ENCODE results near the gene RBMS3.
A peak's percentile ranks its signal among the peaks of the same experiment; 100 is the strongest.

Gene RBMS3

DNA sequence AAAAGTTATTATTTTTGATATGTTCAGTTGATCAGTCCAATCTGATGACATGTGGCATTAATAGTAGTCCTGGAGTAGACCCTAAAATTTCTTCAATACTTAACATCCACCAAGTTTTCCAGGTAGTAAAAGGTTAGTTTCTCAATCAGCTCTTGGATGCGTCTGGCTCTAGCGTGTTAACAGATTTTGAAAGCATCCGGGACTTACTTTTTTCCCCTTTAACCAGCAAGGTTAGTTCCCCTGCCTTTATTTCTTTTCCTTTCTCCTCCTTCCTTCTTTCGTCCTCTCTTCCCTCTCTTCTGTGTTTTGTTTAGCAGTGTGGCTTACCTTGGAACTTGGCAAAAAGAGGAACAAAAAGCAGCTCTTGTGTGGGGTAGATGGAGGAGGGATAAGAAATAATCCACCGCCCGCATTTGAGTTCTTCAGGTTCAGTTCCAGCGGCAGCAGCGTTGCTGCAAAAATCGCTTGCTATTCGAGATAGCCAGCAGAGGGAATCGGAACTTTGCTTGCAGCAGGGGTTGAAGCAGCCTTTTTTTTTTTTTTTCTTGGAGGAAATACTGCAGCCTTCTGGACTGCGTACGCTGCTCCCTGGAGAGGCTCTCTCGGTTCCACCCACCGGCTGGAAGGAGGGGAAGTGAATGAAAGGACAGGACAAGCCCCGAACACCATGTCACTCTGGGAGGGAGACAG lies at the start of gene RBMS3:
TSS of gene RBMS3 (plus strand) at position 668 of the 690 bp plus-strand sequence.
- peak; percentile 88 for DNase-seq (ENCODE audit: low read depth)

DNA sequence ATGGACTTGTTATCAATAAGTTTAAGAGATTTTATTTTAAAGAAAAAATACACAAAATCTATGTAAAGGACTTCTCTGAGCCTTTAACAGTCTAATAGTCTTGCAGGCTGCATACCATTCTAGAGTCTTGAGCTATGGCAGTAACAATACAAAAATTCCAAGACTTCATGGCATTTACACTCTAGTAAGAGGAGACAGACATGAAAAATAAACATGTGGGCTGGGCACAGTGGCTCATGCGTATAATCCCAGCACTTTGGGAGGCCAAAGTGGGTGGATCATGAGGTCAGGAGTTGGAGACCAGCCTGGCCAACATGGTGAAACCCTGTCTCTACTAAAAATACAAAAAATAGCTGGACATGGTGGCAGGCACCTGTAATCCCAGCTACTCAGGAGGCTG lies 47.7 kb upstream of the RBMS3 start:
- DNase-seq (ENCODE audit: low read depth): peak; percentile 75

DNA sequence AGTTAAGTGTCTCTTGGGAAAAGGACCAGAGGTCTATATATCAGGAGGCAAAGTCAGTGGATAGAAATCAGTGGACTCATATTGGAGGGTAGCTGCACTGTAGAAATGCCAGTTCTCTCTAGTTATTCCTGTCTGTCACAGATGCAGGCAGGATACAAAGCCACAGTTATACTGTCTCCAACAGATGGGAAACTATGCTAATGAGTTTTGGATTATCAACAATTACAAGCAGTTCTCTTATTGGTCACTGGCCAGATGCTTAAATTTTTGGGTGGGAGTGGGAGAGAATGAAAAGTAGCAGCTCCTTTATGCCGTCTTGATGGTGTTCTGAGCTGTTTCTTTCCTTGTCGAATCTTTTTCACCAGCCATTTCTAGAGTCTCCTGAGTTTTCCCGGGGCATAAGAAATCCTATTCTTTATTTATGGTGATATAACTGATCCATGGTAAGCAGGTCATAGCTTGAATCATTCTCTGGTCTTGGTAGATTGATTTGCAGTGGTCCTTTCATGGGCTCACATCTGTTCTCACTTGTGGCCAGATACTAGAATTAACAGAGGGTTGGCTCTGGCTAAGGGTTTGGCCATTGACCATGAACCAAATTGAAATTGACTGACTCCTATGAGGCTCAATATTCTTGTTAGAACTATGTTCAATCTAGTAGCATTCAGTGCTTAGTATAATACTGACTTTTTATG lies 44.6 kb upstream of the RBMS3 start:
- DNase-seq (ENCODE audit: low read depth): no peak

DNA sequence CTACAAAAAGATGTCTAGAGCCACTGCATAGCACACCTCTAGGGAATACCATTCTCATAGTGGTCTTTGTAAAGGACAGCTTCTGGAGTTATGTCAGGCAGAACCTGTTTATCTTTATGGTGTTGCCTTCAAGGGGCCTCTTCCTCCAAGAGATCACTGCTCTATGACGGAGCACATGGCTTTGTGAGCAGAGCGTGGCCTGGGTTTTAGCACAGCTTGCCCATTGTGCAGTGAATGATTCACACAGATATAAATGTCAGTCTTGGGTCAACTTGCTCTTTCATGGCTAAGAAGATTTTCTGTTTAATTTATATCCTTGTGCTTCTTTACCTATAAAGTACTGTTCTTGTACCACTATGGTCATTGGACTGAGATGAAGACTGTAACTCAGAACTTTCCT lies 41.5 kb upstream of the RBMS3 start:
- DNase-seq (ENCODE audit: low read depth): no peak

DNA sequence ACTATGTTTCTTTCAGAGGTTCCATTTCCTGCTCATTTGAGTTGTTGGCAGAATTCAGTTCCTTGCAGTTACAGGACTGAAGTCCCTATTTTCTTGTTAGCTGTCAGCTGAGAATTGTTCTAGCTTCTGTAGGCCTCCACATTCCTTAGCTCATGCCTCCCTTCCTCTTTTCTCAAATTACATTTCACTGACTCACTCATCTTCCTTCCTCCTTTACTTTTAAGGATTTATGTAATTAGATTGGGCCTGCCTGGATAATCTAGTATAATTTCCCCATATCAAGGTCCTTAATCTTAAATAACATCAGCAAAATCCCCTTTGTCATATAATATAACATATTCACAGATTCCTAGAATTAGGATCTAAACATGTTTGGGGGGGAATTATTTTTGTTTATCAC lies 40.6 kb upstream of the RBMS3 start:
- no peak for DNase-seq (ENCODE audit: low read depth)

DNA sequence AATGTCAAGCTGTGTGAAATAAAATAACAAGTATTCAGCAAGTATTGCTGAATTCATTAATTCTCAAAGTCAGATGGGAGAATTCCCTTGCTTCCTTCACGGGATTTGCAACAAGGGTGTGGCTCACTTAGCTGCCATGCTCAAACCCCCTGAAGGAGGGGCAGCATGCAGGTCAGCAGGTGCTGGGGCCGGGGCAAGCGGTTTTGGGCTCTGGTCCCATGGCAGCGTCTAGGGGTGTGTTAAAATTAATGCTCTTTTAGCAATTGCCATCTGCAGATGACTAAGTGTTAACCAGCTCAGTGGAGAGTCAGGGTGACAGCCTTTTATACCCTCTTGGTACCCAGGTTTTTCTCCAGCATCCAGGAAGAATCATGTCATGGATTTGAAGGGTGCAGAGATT lies 40.0 kb upstream of the RBMS3 start:
- no peak for DNase-seq (ENCODE audit: low read depth)

DNA sequence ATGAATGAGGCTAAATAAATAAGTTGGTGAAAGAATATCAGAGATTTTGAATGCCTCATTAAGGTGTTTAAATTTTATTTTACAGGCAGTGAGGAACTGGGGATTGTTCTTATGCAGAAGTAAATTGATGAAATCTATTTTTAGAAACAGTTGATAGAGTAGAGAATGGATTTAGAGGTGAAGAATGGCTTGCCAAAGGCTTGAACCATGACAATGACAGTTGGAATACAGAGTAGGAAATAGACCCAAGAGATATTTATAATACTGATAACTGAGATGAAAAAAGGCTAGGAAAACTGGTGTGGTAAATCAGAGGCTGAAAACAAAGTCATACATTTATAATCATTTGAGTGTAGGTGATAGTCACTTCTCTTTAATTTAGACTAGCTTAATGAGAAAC lies 39.0 kb upstream of the RBMS3 start:
- DNase-seq (ENCODE audit: low read depth): no peak

DNA sequence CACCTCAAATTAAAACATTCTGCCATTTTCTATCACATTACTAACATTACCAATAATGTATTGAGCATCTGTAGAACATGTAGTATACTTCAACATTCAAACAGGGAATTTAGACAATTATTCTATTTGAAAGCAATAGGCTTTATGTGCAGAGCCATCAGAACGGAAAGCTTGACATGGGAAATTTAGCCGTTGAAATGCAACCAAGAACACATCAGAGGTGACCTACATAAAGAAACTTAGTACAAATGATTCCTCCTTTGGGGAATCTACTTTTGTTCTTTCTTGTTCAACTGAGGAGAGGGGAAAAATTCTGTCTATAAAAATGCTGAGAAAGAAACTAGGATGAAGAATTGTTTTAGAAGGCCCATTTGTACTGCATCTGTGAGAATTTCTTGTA lies 38.6 kb upstream of the RBMS3 start:
- no peak for DNase-seq (ENCODE audit: low read depth)

DNA sequence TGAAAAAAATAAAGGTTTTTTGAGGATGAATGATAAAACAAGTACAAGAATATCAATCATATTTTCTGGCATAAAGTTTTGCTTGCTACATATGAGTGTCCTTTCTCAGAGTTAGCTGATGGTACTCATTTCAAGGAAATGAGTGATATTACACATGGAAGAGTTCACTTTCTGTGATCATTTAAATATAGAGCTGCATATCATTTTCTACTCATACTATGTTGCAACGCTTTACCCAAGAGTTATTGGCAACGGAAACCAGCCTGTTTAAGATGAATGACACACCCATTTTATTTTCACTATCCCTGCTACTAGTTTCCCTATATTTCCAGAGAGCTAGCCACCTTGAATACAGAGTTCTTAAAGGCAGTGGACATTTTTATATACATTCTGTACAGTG lies 35.4 kb upstream of the RBMS3 start:
- no peak for DNase-seq (ENCODE audit: low read depth)

DNA sequence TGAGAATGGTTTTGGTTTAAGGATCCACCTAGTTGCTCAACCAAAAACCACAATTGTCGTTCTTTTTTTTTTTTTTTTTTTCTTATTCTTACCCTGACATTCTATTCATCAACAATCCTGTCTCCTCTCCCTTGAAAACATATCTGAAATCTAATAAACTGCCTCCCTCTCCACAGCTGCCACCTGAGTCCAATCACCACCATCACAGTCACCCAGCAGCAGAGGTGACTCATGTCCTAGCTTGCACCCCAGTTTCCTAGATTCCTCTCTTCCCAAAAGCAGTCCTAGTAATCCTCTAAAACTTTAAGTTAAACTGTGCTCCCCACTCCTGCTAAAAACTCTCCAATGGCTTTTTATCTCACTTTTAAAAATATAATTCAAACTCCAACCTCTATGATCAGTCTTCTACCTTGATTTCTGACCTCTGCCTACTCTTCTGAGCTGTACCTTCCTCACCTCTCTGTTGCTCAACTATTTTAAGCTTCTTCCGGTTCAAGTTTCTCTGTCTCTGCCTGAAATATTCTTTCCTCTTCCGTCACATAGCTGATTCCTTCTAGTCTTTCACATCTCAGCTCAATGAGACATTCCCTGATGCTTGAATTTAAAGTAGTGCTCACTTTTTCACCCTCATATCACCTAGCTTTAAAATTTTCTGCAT lies 33.7 kb upstream of the RBMS3 start:
- no peak for DNase-seq (ENCODE audit: low read depth)

DNA sequence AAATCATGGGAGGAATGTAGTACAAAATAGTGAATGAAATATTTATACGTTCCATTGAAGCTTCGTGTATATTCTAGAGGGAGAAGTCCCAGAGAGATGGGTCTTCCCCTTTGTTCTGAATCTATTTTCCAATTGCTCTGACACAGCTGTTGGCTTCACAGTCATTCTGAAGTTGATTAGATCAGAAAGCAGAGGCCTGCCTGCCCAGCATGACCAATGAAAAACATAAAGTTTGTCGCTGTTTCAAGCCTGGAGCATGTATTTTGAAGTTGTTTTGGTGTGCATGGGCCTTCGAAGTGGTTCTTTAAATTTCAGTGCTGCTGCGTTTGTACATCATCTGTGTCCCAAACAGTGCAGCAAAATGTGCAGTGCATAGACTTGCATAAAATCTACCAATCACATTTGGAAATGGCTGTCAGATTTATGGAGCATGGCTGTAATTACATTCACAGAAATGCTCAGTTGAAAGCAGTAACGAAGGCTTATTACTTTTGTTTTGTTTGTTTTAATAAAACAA lies 31.0 kb upstream of the RBMS3 start:
- DNase-seq (ENCODE audit: low read depth): no peak

DNA sequence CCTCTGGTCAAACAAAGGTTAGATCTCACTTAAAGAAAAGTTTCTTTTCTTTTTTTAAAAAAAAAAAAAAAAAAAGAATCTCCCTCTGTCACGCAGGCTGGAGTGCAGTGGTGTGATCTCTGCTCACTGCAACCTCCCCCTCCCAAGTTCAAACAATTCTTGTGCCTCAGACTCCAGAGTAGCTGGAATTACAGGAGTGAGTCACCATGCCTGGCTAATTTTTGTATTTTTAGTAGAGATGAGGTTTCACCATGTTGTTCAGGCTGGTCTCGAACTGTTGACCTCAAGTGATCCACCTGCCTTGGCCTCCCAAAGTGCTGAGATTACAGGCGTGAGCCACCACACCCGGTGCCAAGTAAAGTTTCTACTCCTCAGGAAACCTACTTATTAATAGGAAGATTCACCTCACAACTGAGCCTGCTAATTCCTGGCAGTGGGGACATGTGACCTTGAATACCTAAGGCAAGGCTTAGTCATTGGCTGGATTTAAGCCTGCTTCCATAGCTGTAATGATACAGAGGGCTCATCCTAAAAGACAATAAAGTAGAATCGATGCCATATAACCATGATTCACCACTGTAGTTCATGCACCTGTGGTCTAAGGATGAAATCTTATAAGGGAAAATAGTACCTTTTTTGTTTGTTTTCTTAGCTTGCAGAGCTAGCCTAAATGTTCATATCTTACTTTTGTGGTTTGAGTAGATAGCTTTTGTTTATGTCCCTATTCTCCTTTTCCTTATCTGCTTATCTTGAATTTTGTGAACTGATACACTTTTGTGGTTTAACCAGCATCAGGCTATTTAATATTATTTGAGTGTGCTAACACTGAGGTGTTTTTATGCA lies 24.8 kb upstream of the RBMS3 start:
- no peak for DNase-seq (ENCODE audit: low read depth)

DNA sequence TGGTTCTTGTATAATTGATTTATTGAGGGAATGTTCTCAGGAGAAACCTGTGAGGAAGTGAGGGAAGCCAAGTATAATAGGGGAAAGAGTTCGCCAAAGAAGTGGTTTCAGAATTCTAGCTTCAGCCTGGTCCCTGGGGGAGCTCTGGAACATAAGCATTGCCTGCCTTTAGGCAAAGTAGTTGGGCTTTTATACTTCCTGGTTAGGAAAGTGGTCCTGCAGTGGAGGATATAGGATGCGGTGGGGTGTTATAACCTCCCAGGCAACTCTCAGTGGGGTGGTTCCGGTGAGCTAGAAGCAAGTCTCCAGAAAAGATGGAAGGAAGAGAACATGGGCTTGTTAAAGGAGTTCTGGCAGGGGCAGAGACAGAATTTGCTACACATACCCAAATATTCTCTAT lies 22.7 kb upstream of the RBMS3 start:
- DNase-seq (ENCODE audit: low read depth): no peak

DNA sequence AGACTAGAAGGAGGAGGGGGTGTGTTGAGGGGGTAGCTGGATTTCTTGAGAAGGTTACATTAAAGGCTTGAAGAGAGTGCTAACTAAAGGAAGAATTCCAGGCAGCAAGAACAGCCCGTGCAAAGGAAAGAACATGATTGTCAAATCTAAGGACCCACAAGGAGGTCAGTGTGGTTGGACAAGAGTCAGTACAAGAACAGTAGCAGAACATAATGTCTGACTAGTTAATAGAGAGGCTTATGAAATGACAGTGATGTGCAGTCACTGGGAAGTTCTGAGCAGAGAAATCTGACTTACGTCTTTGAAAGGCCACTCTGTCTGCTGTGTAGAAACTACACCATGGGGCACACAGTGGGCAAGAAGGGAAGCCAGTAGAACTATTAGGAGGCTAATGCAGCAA lies 19.8 kb upstream of the RBMS3 start:
- no peak for DNase-seq (ENCODE audit: low read depth)

DNA sequence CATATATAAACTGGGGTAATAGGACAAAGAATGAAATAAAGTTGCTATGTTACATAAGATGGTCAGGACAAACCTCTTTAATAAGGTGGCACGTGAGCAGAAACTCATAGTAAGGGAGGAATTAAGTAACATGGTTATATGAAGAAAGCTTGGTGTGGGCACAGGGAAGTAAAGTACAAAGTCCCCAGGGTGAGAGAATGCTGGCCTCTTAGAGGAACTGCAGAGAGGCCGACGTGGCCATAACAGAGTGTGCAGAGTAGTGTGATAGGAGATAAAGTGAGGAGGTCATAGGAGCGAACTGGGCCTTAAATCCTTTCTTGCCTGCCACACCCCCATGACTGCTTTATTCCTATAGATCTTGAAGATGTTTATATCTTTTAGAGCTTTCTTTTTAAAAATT lies 17.4 kb upstream of the RBMS3 start:
- no peak for DNase-seq (ENCODE audit: low read depth)

DNA sequence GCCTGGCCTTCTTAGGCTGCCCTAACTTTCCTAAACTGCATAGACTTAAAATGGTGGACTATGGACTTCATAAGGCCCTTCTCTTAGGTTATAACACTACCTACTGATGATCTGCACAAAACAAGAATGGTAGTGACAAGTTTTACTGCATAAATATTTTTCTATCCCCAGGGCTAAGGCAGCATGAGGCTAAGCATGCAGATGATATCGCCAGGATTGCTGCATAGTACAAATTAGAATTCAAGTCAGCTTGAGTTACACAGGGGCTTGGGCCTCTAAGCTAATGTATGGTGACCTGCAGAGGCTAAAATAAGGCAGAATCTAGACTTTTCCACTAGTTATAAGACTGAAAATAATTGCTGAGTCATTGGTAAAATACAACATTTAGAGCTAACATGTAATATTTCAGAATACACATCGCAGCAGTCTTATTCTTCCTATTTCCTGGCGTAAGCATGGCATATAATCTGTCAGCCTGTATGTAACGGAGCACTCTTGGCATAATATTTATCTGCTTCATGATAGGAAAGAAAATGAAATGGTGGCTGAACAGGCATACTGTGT lies 15.3 kb upstream of the RBMS3 start:
- DNase-seq (ENCODE audit: low read depth): no peak

DNA sequence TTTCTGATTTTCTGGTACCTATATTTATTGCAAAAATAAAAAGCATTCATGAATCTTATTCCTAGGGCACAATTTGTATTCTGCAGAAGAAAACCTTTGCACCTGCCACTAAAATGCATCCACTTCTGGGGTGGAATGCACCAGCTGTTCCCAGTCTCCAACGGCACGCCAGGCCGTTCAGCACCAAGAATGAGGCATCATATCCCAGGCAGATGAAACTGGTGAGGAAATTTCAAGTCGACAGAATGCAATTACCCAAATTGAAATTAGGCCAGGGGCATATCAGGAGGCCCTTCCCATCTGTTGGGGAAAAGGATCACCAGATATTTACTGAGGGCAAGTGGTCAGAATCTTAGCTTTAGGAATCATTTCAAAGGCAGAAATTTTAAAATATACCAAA lies 13.6 kb upstream of the RBMS3 start:
- no peak for DNase-seq (ENCODE audit: low read depth)

DNA sequence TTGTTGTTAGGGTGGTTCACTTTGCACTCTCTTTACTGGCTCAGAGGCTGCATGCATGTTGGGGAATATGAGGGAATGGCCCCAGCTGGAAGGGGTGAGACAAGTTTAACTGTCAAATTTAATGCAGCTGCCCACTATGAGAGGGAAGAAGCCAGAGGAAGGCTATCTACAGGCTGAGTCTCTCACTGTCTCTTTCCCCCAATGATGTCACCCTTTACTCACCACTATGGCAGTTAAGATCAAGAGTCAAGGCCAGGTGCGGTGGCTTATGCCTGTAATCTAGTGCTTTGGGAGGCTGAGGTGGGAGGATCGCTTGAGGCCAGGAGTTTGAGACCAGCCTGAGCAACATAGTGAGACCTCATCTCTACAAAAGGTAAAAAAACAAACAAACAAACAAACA lies 12.2 kb upstream of the RBMS3 start:
- DNase-seq (ENCODE audit: low read depth): no peak

DNA sequence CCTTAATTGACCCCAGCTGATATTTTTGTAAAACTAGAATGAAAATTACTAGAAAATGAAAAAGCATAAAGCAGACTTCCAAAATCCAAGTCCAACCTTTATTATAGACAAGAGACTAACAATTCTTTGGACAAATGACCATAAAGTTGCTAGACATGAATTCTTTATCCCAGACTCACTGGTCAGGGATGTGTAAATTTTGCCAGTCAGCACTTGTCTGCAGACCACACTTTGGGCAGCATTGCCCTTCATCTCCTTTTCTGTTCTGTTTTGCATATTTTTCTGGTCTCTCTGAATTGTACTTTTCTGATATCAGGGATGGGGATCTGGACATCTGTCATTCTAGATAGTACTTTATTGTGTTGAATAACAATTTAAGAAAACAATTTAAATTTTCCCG lies 10.1 kb upstream of the RBMS3 start:
- DNase-seq (ENCODE audit: low read depth): no peak

DNA sequence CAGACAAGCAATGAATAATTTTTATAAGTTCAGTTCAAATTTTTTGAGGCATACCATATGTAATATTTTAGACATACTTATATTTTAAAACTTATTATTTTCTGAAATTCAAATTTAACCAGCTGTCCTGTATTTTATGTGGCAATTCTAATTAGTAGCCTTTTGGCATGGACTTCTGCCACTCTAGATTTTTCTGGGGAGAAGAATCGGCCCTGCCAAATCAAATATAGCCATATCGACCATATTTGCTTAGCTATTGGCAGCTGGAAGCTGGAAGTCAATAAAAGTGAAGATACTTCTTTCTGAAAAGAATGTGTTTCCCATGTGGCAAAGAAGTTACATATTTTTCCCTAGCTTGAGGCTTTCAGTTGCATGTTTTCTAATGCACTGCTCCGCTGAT lies 9.4 kb upstream of the RBMS3 start:
- no peak for DNase-seq (ENCODE audit: low read depth)

DNA sequence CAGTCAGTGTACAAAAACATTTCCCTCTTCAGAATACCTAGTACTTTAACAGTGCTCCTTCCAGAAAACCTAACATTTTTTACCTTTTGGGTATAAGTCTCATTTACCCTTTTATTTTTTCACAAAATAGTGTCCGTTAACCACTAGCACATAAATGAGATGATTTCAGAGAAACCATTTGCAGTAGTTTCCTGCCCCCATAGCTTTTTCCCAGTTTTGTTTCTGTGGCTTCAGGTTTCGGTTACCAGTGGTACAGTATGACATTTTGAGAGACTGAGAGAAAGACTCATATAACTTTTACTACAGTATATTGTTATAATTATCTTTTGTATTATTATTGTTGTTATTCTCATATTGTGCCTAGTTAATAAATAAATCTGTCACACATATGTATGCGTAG lies 6.2 kb upstream of the RBMS3 start:
- no peak for DNase-seq (ENCODE audit: low read depth)

DNA sequence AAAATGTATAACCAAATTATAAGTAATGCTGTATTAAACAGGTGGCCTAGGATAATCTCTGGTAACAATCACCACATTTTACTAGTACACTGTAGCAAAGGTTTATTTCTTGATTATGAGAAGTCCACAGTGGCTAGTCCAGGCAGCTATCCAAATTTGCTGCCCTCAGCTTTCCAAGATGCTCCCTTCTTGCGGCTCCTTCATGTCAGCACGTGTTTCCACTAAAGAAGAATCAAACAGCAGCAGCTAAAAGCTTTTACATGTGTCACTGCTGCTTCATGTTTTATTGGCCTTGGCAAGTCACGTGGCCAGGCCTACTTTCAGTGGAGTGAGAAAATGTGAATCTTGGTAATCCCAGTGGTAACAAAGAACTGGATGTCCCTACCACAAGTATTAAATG lies 5.6 kb upstream of the RBMS3 start:
- no peak for DNase-seq (ENCODE audit: low read depth)
